Activated CD4-positive, alpha-beta T cell treated with anti-CD3 and anti-CD28 coated beads, Interleukin-2, amount 50 U/mL, for 4 hours (primary cell): ENCODE measurements around the gene SLC49A3.
"Not testable (repeated sequence)": the region's sequence is repeated elsewhere in the genome, so short reads cannot be mapped to it uniquely, and the experiment has no call there.

Source experiments
- DNase-seq, 2 experiments: peaks; one replicate each; pipeline ENCODE4 v3.0.0-alpha.2; 2020

Gene SLC49A3

DNA sequence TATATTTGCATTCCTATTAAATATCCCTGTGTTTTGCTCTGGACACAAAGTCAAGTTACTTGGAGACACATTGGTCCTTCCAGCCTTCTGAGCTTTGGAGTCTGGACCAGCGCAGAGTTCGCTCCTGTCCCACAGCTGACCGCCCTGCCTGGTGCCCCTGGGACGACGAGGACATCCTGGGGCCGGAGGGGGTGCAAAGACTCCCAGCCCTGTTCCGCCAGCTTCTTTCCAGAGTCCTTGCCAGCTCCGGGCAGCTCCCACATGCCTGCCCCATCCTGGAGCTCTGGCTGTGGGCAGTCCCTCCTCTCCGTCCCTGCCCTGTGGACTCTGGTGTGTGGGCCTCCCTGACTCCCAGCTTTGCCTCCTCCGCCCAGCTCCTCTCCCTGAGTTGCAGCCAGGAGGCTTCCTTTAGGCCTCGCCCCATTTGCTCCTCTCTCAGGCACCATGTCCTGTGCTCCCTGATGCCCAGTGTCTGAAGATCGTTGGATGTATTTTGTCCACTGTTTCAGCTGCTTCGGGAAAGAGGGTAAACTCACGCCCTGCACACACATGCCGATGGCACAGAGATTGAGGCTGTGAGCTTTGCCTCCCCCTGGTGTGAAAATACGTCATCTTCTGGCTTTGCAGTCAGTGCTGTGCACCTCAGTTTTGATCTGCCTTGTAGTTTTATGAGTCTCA is 11.8 kb upstream of the SLC49A3 start:
- no peak for DNase-seq

DNA sequence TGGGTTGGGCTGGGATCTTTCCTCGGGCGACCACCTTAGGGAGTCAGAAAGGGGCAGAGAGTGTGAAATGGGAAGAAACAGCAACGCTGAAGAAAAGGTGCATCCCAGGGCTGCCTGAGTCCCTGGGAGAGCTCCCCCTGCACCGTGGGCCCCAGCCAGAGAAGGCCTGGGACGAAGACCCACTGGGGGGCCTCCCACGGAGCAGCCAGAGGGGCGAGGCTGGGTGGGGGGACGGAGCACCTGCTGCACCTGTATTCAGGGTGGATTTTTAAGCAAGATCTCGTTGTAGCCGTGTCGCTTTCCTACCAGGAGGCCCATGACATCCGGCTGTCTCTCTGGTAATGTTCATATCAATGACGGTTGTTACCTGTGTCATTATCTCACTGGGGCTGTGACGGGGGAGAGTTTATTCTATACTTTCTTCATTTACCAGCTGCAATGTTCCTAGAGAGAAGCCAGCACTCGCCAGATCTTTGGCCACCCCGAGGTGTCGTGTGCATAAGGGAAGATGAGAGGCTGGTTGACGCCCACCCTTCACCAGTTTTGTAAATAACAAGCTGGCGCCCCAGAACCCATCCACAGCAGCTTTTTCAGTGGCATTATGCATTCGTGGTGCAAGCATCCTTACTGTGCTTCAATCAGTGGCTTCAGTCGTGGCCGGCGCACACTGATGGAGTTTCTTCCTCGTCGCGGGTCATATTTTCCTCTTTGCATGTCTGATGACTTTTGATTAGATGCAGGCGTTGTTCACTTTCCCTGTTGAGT is 11.0 kb upstream of the SLC49A3 start:
- DNase-seq: no peak

DNA sequence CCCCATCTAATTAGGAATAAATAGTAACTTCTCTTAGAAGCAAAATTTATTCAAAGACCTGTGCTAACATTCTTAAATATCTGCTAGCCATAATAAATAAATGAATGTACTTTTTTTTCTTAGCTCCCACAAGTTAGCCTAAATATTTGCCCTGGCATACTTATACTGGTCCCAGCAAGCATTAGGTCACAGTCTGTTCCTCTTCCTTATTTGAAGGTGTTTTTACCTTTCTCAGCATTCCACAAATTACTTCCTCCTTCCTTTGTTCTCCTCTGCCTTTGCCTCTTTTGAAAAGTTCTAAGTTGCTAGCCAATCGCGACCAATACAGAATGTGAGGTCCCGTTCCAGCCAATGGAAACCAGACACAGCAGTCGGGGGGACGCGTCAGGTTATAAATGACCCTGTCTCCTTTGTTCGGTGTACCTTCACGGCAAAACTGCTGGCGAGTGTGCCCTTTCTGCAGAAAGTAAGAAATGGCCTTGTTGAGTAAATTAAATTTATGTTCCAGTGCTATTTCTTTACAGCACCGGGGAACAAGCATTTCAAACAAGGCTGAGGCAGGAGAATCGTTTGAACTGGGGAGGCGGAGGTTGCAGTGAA is 5.5 kb upstream of the SLC49A3 start:
- not testable (repeated sequence) for DNase-seq

DNA sequence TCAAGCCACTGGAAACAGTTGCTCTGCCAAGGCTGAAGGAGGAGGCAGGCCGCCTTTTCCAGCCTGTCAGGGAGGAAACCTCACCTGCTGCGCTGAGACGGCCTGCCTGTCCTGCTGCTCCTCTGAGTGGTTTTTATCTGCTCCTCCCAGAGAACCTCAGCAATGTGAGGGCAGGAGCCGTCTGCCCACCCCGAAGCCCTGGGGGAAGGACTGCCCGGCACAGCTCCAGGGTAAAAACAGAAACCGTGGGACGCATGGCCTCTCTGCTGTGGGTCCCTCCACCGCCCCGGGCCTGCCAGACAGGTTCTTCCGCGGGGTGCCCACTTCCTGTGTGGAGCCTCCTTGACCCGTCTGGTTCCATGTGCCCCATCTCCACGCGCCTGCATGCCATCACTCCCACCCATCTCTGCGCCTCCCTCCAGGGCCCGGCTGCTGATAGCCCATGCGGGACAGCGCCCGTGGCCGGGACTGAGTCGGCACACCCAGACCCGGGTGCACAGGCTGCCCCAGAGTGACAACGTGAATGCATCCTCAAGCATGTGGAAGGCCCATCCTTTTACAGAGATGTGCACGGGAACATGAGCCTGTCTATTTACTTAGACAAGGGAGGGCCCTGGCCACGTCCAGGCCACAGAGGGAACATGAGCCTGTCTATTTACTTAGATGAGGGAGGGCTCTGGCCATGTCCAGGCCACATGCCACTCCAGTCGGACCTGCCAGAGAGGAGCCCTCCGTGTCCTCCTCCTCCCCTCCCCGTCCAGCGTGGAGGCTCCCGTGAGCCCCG is 4.0 kb upstream of the SLC49A3 start:
- no peak for DNase-seq

DNA sequence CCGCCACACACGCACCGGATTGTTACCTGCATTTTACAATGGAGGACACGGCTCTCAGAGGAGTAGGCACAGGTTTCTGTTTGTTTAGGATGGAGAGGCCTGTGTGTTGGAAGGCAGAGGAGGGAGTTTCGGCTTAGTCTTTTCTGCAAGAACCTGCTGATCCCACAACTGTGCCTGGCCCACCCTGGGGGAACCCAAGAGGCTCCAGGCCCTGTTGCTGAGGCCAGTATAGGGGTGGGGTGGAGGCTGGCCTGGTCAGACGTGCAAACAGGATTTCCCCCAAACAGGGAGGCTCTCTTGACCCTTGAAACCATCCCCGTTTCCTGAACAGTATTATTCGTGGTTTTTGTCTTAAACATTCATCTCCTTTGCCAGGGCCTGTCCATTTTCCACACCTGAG is 772 bp upstream of the SLC49A3 start:
- no peak for DNase-seq

DNA sequence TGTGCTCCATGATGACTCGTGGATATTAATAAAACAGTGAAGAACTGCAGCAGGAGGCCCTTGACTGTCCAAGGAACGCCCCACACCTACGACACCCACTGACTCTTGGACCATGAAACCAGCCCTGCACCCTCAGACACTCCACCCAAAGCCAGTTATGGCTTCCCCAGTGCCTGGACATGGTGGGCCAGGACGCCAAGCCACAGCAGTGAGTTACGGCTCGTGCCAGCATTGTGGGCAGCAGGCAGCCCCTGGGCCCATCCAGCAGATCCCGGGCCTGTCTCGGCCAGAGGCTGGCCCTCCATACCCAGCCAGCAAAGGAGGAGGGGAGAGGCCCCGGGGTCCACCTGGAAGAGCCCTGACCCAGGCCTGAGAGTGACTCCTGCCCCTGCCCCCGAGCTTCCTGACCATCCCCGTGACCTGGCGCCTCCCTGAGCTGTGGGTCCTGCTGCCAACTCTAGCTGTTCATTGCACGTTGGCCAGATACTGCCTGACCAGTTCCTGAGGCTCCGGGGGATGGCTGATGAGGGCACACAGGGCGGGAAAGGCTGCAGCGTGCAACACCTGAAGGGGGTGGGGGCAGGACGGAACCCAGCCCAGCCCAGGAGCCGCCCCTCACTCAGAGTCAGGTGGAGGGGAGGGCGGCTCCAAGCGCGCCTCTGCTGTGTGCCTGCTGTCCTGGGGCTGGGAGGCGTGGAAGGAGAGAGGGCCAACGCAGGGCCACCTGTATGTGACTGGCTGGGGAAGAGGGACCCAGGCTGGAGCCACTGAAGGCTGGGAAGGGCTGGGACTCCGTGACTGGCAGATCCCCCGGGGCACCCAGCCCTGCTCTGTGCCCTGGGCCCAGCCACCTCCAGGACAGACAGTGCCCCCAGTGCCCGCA is 739 bp downstream of the SLC49A3 start:
- DNase-seq: no peak

DNA sequence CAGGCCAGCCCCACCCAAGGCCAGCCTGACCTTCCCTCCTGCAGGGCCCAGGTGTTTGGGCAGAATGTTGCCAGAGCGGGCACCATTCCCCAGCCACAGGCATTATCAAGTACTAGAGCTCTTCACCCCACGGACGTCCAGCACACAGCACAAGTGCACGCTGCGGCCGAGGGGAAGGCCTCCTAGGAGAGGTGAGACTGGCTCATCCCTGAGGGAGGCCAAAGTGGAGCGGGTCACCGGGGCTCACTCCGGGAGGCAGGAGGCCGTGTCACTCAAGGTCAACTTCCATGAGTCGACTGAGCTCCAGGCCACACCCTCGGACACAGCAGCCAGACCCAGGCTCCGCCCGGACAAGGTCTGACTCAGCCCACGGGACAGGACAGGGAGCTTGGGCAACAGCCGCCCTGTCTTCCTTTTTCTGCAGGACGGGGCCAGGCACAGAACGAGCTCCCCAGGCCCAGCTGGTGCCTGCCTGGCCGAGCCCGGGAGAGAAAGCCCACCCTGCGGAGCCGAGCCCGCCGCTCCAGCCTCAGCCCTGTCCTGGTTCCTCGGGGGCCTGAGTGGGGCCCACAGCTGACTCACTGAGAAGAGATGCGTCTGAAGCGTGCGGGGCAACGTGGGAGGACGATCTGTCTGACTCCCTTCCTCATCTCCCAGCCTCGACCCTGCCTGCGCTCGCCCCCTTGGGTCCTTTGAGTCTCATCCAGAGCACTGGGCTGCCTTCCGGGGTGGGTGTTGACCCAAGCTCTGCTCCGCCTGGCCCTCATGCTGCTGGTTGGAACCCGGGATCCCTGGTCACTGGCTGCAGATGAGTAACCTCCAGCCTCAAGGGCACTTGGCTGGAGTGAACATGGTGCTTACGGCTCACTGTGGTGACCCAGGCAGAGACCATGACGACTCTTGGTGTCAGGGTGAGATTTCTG is 1.6 kb downstream of the SLC49A3 start:
- no peak for DNase-seq

DNA sequence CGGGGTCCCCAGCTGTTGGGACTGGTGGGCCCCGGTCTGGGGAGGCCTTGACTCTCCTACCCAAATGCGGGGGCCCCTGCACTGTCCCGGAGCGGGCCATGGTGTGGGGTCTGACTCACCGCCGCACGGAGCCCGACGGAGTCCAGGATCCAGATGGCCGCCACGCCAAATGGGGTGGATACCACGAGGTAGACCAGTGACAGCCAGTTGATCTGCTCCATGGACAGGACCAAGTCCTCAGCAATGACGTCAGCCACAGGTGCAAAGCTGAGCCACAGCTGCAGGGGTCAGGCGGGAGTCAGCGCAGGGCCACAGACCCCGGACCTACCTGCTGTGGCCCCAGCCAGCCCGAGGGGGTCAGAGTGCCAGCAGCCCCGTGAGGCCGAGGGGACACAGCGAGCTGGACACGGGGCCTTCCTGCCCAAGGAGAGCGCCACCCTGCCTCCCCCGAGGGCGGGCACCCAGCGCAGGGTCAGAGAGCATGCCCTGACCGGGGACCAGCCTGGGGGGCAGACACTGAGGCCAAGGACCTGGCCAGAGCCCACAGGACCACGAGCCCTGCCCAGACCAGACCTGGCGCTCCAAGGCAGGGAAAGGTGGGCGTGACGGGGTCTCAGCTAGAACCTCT is 2.4 kb downstream of the SLC49A3 start:
- no peak for DNase-seq

DNA sequence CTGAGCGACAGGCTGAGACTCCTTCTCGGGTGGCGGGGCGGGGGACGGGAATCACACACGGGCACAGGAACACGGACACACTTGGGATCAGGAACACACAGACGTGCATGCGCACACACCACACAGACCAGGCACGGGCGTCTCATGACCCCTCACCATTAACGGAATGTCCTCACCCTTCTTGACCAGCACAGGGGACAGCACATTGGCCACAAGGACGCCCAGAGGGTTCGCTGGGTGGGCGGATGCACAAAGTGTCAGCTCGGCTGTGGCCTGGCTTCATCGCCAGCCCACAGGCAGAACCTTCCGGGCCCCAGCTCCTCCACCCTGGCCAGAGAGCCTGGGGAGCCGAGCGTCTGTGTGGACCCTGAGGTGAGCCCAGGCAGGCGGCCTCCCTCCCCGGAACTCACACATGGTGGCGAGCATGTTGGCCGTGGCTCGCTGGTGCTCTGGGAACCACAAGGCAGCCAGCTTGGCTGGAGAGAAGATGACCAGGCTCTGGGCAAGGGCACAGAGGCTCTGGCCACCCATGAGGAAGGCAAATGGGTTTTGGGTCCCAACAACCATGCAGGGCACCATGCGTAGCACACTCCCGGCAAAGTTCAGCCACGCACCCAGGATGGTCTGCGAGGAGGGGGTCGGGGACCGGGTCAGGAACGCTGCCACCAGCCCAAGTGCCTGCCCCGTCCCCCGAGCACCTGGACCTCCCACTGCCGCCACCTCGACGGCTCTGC is 3.1 kb downstream of the SLC49A3 start:
- no peak for DNase-seq

DNA sequence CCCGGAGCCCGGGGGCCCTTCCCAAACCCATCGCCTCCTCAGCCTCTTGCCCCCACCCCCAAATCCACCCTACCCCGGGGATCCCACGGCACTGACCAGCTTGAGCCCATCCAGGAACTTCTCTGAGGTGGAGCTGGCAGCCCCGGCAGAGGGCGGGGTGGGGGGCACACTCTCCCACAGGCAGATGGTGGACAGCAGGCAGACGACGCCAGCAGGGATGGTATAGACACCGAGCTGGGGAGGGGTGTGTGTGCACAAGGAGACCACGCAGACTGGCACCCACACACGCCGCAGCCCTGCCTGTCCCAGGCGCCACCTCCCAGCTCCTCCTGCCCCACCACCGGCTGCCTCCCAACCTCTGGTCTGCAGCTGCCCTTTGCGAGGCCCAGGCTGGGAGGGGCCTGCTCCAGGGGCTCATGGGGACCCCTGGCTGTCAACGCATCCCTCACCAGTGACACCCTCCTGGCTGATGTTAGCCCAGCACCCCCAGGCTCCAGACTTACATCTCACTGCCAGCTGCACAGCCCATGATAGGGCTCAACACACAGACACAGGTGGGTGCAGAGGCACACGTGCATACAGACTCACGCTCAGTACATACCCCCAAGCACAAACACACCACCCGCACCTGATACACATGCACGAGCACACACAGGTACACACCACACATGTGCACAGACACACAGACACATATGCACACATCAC is 4.2 kb downstream of the SLC49A3 start:
- DNase-seq: no peak

DNA sequence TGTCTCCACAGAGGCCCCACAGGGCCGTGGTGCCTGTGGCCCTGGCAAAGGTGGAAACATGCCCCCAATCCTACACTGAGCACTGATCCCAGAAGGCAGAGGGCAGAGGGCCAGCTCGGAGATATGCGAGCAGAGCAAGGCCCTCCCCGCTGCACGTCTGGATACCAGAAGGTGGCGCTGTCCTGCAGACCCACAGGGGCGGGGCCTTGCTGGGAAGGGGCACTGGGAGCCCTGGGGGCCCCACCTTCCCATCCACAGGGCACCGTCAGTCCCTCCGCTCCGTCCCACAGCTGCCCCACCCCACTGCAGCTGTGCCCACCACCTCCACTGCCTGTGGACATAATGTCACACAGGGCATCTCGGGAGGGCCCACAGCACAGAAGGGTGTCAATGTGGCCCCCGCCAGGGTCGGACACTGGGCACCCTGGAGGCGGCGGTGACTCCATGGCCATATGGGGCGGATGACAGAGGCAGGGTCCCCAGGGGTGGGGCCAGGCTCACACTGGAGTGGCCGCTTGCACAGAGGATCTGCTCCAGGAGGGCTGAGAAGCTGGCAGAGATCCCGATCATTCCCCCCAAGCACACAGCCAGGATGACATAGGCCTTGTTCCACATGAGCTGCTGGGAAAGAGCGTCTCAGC is 4.8 kb downstream of the SLC49A3 start:
- DNase-seq: no peak

DNA sequence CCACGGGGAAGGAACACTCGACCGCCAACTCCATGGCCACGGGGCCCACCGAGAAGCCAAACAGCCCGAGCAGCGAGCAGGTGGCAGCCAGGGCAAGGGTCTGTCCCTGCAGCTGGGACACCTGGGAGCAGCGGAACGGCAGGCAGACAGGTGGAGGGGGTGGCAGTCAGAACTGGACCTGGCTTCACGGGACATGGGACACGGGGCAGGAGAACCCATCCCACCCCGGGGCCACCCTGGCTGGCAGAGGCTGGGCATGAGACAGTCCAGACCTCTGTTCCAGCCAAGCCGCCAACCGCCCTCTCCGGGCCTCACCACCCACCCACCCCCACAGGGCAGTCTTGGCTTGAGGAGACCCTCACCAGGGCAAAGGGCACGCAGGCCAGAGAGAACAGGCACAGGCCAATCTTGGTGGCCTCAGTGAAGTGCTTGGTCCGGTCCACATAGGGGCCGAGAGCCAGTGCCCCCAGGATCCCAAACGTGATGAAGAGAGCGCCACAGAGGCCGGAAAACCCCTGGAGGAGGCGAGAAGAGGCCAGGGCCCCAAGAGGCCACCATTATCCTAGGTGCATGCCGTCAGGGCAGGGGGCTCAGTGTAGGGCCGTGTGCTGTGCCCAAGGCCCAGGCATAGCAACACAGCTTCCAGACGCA is 5.6 kb downstream of the SLC49A3 start:
- no peak for DNase-seq

DNA sequence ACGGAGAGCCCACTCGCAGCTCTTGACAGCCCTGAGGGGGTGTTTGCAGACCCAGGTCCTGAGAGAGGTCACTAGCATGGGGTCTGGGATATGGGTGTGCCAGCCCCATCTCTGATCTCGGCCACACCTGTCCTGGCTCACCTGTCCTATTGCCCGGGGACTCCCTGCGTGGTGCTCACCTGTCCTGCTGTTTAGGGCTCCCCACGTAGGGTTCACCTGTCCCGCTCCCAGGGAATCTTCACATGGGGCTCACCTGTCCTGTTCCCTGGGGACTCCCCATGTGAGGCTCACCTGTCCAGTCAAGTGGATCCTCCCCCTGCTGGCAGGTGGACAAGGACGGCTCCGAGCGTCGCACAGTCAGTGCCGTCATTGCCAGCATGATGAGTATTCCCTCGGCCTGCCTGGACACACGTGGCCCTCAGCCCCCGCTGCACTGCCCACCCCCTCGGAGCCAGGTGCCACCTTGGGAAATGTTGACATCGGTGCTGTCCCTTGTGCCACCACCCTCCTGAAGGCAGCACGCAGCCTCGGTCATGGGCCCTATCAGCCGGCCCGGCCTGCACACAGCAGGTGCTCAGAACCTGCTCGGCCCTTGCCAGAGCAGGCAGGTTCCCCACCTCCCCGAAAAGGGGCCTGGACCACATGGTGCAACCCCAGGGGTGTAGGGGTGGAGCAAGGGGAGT is 6.3 kb downstream of the SLC49A3 start:
- no peak for DNase-seq

DNA sequence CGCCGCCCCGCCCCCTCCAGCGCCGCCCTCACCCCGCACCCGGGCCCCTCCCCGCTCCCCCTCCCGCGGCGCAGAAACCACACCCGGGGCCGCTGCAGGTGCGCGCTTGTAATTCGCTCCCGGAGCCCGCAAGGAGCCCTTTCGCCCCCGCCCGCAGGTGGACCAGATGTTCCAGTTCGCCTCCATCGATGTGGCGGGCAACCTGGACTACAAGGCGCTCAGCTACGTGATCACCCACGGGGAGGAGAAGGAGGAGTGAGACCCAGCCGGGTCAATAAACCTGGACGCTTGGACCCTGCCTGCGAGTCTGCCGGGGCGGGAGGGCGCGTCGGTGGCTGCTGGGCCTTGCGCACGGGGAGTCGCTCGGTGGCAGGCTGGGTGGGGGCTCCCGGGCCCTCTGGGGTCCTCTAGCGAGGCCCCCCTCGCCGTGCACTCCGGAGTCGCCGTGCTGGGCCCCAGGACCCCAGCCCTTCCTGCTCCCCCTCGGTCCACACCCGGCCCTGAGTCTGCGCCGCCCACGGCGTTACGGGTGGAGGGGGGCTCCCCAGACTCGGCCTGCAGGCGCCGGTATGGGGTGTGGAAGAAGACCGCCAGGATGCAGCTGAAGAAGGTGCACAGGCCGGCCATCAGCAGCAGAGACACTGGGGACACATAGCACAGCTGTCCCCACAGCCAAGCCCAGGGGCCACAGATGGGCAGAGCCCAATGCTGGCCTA is 7.1 kb downstream of the SLC49A3 start:
- no peak for DNase-seq

DNA sequence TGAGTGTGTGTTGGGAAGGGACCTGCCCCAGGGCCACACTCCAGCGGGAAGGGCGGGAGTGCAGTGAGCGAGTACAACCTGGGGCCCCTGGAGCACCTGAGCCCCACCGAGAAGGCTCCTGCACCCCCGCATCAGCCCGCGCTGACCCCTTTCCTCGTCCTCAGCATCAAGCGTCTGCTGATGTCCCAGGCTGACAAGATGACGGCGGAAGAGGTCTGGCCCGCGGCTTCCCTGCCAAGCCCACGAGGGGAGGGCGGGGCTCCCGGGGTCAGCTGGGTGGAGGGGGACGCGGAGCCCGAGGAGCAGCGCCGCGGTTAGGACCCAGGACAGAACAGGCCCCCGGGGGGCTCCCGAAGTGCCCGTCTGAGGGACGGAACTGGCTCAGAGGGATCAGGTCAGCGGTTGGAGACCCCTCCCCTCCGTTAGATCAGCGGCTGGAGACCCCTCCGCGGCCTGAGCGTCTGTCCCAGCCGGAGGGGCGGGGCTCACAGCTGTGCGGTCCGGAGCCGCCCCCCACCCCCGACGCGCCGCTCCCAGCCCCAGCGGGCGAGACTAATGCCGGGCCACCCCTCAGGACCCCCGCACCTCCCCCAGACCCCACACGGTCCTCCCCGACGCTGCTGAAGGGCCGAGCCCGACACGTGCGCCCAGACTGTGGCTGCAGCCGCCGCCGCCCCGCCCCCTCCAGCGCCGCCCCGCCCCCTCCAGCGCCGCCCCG is 7.9 kb downstream of the SLC49A3 start:
- no peak for DNase-seq

DNA sequence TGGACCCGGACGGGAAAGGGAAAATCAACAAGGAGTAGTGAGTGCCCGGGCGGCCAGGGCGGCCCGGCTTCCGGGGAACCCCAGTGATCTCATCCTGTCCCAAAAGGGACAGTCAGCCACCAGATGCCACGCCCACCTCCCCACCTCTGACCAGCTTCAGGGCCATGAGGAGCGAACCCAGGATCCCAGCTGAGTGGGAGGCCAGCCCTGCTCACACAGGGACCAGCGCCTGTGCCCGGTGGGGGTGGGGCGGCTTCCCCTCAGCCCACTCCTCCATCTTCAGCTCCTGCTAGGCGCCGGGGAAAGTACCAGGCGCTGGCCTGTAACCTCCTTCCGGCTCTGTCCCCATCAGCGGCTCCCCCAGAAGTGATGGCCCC is 8.4 kb downstream of the SLC49A3 start:
- no peak for DNase-seq
